Measurements from ENCODE around the gene AP3B1.

The AP3B1 gene

DNA sequence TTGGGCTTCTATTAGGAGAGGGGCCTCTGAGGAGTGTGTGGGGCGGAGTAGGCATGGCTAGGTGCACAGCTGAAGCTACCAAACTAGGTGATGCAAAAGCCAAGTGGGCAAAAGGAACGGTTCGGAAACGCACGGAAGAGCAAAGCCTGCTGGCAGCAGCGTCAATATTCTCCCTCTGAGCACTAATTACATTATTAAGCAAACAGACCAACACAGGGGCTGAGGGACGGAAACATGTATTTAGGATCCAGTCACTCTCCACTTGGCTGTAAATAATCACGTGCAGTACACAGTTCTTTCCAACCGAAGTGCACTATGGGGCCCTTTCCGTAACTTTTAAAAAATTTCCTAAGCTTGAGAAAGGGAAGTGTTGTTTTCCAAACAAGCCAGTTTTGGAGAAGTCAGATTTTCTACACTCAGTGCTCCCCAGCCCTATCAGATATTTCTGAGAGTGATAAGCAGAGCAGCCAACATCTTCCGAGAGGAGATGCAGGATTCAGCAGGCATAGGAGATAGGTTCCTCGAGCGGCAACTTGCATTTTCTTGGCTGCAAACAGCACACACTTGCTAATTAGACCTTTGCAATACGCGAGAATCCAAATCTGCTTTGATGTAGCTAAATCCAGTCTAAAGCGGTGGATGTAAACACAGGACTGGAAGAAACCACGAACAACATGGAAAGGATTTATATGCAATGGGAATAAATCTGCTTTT lies 301.2 kb downstream of the AP3B1 start:
- Histone ChIP-seq H3K27ac (ENCODE audit: low read length) (no peak overlapping the region), H3K36me3 (ENCODE audit: insufficient read depth, low read length) (no peaks in the 10 kb centered on the region; the same call in 1 of the 2 replicates), H3K4me3 (ENCODE audit: low read depth in 1 of 2, low read length in 2 of 2) (no peak overlapping the region), H3K9me3 (ENCODE audit: insufficient read depth, low read length, severe bottlenecking) (no peaks in the 10 kb centered on the region), H3K4me1 (ENCODE audit: insufficient read depth, low read length) (no peaks in the 10 kb centered on the region), H3K27me3 (ENCODE audit: insufficient read depth, low read length, poor library complexity) (no peaks in the 10 kb centered on the region), H3K79me2 (ENCODE audit: insufficient read depth, low read length) (no peaks in the 10 kb centered on the region), H3K9ac (ENCODE audit: low read depth, low read length) (no peak overlapping the region), H4K20me1 (ENCODE audit: insufficient read depth, low read length) (no peaks in the 10 kb centered on the region), H2AFZ (ENCODE audit: low read depth, low read length) (no peak overlapping the region), H3K4me2 (ENCODE audit: insufficient read depth, low read length) (no peak overlapping the region)
- no peak for TF ChIP-seq EZH2 (IDR thresholded peaks at IDR 0.05; ENCODE audit: borderline replicate concordance, low read depth, low read length, severe bottlenecking)
- TF ChIP-seq, protein P1, sequence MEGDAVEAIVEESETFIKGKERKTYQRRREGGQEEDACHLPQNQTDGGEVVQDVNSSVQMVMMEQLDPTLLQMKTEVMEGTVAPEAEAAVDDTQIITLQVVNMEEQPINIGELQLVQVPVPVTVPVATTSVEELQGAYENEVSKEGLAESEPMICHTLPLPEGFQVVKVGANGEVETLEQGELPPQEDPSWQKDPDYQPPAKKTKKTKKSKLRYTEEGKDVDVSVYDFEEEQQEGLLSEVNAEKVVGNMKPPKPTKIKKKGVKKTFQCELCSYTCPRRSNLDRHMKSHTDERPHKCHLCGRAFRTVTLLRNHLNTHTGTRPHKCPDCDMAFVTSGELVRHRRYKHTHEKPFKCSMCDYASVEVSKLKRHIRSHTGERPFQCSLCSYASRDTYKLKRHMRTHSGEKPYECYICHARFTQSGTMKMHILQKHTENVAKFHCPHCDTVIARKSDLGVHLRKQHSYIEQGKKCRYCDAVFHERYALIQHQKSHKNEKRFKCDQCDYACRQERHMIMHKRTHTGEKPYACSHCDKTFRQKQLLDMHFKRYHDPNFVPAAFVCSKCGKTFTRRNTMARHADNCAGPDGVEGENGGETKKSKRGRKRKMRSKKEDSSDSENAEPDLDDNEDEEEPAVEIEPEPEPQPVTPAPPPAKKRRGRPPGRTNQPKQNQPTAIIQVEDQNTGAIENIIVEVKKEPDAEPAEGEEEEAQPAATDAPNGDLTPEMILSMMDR (IDR thresholded peaks at IDR 0.05; ENCODE audit: borderline replicate concordance, extremely low read depth, low read length, poor library complexity, severe bottlenecking), result no peak
- ATAC-seq (ENCODE audit: insufficient read depth, low read depth), result no peak
- no peak for DNase-seq

DNA sequence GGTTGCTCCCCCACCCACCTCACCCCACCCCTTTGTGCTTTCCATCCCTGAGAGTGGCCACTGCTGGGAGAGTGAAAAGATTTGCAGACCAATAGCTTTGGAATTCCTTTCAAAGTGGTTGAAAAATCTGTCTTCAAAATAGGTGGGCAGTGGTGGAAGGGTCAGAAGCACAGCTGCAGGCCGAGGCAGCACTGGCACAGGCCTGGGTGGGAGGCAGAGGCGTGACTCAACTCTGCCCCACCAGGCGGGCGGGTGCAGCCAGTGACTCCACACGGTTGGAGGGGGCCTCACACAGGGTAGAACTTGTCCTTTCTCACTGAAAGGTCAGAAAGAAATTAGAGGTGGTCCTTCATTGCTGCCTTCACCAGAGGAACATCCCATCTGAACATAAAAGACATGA lies 303.4 kb downstream of the AP3B1 start:
- TF ChIP-seq, protein P1 (IDR thresholded peaks at IDR 0.05; ENCODE audit: borderline replicate concordance, extremely low read depth, low read length, poor library complexity, severe bottlenecking), result peak; percentile 11
- TF ChIP-seq EZH2 (IDR thresholded peaks at IDR 0.05; ENCODE audit: borderline replicate concordance, low read depth, low read length, severe bottlenecking), result no peak
- DNase-seq (no peak), ATAC-seq (ENCODE audit: insufficient read depth, low read depth) (no peak)
- H3K9ac ChIP-seq (ENCODE audit: low read depth, low read length), result no peak overlapping the region
- no peak overlapping the region for H3K4me3 ChIP-seq (ENCODE audit: low read depth in 1 of 2, low read length in 2 of 2)
- H3K9me3 ChIP-seq (ENCODE audit: insufficient read depth, low read length, severe bottlenecking), result no peaks in the 10 kb centered on the region
- H3K4me1 ChIP-seq (ENCODE audit: insufficient read depth, low read length), result no peaks in the 10 kb centered on the region
- H3K36me3 ChIP-seq (ENCODE audit: insufficient read depth, low read length), result no peaks in the 10 kb centered on the region
- H3K79me2 ChIP-seq (ENCODE audit: insufficient read depth, low read length), result no peaks in the 10 kb centered on the region
- H4K20me1 ChIP-seq (ENCODE audit: insufficient read depth, low read length), result no peaks in the 10 kb centered on the region
- no peak overlapping the region for H2AFZ ChIP-seq (ENCODE audit: low read depth, low read length)
- H3K4me2 ChIP-seq (ENCODE audit: insufficient read depth, low read length), result no peak overlapping the region
- H3K27ac ChIP-seq (ENCODE audit: low read length), result no peak overlapping the region
- H3K27me3 ChIP-seq (ENCODE audit: insufficient read depth, low read length, poor library complexity), result no peaks in the 10 kb centered on the region

DNA sequence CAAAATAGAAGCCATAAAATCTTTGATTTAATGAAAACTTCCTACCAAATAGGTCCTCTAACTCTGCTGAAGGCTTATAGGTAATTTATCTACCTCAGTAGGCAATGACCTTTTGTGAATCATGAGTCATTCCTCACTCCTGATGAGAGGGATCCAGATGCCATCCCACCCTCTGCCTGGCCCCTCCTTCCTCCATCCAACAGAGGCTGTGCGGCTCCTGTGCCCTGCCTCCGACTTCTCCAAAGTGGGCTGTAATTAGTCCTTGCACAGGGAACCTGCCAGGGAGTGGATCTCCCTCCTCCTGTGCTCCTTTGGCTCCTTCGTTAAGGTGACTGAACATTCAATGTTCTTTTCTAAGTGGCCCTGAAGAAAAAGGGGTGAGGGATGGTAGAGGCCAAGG lies 304.5 kb downstream of the AP3B1 start:
- H4K20me1 ChIP-seq (ENCODE audit: insufficient read depth, low read length), result no peaks in the 10 kb centered on the region
- no peak overlapping the region for H3K4me2 ChIP-seq (ENCODE audit: insufficient read depth, low read length)
- DNase-seq, result no peak
- H3K4me1 ChIP-seq (ENCODE audit: insufficient read depth, low read length), result no peaks in the 10 kb centered on the region
- H3K27ac ChIP-seq (ENCODE audit: low read length), result no peak overlapping the region
- no peaks in the 10 kb centered on the region for H3K79me2 ChIP-seq (ENCODE audit: insufficient read depth, low read length)
- no peaks in the 10 kb centered on the region for H3K27me3 ChIP-seq (ENCODE audit: insufficient read depth, low read length, poor library complexity)
- no peaks in the 10 kb centered on the region for H3K9me3 ChIP-seq (ENCODE audit: insufficient read depth, low read length, severe bottlenecking)
- no peak overlapping the region for H3K9ac ChIP-seq (ENCODE audit: low read depth, low read length)
- TF ChIP-seq, protein P1 (IDR thresholded peaks at IDR 0.05; ENCODE audit: borderline replicate concordance, extremely low read depth, low read length, poor library complexity, severe bottlenecking), result no peak
- no peak for TF ChIP-seq EZH2 (IDR thresholded peaks at IDR 0.05; ENCODE audit: borderline replicate concordance, low read depth, low read length, severe bottlenecking)
- H2AFZ ChIP-seq (ENCODE audit: low read depth, low read length), result no peak overlapping the region
- H3K4me3 ChIP-seq (ENCODE audit: low read depth in 1 of 2, low read length in 2 of 2), result no peak overlapping the region
- no peak for ATAC-seq (ENCODE audit: insufficient read depth, low read depth)
- no peaks in the 10 kb centered on the region for H3K36me3 ChIP-seq (ENCODE audit: insufficient read depth, low read length)
